ENCODE results near the gene C2CD4C.

- TF ChIP-seq CTCF (IDR thresholded peaks at IDR 0.05; ENCODE audit: extremely low read depth in 1 of 2, insufficient read depth in 1 of 2, low read depth in 1 of 2, low read length in 2 of 2): no peak
- no peak for TF ChIP-seq MYC (IDR thresholded peaks at IDR 0.05; ENCODE audit: low read depth, low read length)
- no peak for TF ChIP-seq GATA2 (IDR thresholded peaks at IDR 0.05; ENCODE audit: insufficient read depth, insufficient read length, low read depth, low read length)
- TF ChIP-seq EZH2 (IDR thresholded peaks at IDR 0.05; ENCODE audit: borderline replicate concordance, low read depth, low read length, severe bottlenecking): no peak
- TF ChIP-seq FOS (IDR thresholded peaks at IDR 0.05; ENCODE audit: borderline replicate concordance, insufficient read depth, low read length): no peak
- TF ChIP-seq POLR2A (IDR thresholded peaks at IDR 0.05; ENCODE audit: low read depth, low read length): no peak
These were observed 10.1 kb upstream of the C2CD4C start for GRCh38 chr19:418761-419671.

Data from endothelial cell of umbilical vein (primary cell).